ENCODE results near the gene PLEKHA6.

GRCh38 chr1:204170494-204171155, 189.1 kb downstream of the PLEKHA6 start:
- no peak for TF ChIP-seq CTCF (IDR thresholded peaks at IDR 0.05)
- TF ChIP-seq POLR2A (IDR thresholded peaks at IDR 0.05), result no peak

Measured in testis (tissue), 2 donors.